ENCODE measurements around the gene HMX2.

Gene HMX2

DNA sequence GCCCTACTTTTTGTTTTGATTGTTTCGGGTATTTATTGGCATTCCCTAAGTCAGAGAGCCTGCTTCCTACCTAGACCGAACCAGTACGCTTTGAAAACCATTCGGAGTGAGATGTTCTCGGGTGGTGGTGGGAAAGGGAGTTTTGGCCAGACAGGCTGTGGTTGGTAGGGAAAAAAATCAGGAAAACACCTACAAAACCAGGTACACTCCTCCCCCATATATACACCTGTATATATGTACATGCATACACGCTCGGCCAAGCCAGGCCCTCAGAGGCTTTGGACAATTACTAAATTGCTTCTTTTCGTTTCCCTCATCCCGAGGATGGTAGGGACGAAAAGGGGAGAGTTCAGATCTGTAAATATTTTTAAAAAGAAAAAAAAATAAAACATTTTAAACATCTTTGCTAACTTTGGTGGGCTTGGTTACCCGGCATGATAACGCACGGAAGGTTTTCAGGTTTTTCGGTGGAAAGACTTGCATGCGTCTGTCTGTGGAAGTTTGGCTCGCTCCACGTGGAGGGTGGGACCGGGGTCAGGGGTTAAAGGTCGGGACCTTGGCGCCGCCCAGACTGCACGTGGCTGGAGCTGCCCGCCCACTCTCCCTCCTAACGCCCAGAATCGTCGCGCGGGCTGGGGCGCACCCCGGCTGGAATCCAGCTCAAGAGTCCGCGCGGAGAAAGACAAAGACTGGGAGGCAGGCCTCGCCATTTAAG is 2.5 kb downstream of the HMX2 start:
- peak overlapping the region; percentile 70 for H3K4me2 ChIP-seq (ENCODE audit: low read length)
- peaks cover 7% of the 10 kb centered on the region for H3K79me1 ChIP-seq (ENCODE audit: low read length)
- DNase-seq = no peak
- H3K9ac ChIP-seq (ENCODE audit: low read length) = no peak overlapping the region
- H4K12ac ChIP-seq (ENCODE audit: low read depth, low read length) = no peak overlapping the region
- no peak overlapping the region for H2BK5ac ChIP-seq (ENCODE audit: low read depth, low read length, poor library complexity)
- H3K27ac ChIP-seq (ENCODE audit: low read depth, low read length) = no peak overlapping the region
- no peak overlapping the region for H2AK5ac ChIP-seq (ENCODE audit: low read length)
- no peak overlapping the region for H3K14ac ChIP-seq (ENCODE audit: low read length)
- H3K4ac ChIP-seq (ENCODE audit: low read depth, low read length) = no peak overlapping the region
- no peak overlapping the region for H2BK120ac ChIP-seq (ENCODE audit: insufficient read depth, low read length, poor library complexity)
- H3K4me3 ChIP-seq (ENCODE audit: low read depth, low read length) = no peak overlapping the region
- peaks cover 8% of the 10 kb centered on the region for H3K79me2 ChIP-seq (ENCODE audit: control insufficient read depth, insufficient read depth, low read length, poor library complexity)
- no CpG with 5 or more reads among the region's 34 CpGs for WGBS (ENCODE audit: extremely low coverage, insufficient coverage, insufficient read length)
- H3K27me3 ChIP-seq (ENCODE audit: insufficient read depth, low read length) = peaks cover 62% of the 10 kb centered on the region
- H3K4me1 ChIP-seq (ENCODE audit: control insufficient read depth in 1 of 2, insufficient read depth in 2 of 2, low read length in 2 of 2) = peaks cover 9 to 14% of the 10 kb centered on the region in 2 experiments
- no peaks in the 10 kb centered on the region for H3K36me3 ChIP-seq (ENCODE audit: control insufficient read depth in 1 of 2, insufficient read depth in 2 of 2, low read length in 2 of 2)
- no peak overlapping the region for H2BK12ac ChIP-seq (ENCODE audit: low read length)
- no peak overlapping the region for H4K91ac ChIP-seq (ENCODE audit: low read depth, low read length)
- H3K18ac ChIP-seq (ENCODE audit: low read length) = no peak overlapping the region
- no peak overlapping the region for H3K23ac ChIP-seq (ENCODE audit: low read length)
- peak overlapping the region; percentile 52 for H2AFZ ChIP-seq (ENCODE audit: insufficient read depth, low read length, poor library complexity)
- H3K9me3 ChIP-seq (ENCODE audit: insufficient read depth, low read depth, low read length) = peaks cover 5% of the 10 kb centered on the region
- no peak overlapping the region for H4K8ac ChIP-seq (ENCODE audit: low read depth, low read length)

DNA sequence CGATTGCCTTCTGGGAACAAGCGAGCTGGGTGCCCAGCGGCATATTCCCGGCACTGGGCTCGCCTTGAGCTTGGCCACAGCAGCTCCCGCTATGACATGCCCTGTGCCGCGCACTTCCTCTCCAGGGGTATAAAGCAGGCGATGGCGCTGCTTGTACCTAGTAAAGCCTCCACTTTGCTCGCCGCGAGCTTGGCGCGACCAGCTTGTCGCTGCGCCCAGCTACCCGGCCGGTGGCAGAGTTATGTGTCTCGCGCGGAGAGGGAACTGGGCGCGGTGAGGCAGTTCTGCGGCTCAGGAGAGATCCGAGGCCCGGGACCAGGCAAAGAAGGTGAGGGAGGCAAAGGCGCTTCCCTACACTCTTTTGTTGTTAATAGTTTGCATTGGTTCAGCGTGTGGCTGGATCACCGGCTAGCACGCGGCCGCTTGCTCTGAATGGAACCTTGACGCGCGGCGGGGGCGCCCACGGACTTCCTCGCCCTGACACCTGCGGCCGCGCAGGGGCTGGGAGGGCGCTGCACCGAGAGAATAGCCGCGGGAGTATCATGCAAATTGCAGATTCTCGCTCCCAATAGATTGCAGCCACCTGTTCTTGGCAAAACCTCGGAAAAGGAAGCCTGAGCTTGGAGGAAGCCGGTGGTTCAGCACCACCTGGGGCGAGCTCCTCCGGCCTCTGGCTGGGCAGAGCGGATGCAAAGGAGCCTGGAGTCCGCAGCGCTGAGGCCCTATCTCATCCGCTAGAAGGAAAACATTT is 3.2 kb downstream of the HMX2 start:
- no peak overlapping the region for H3K14ac ChIP-seq (ENCODE audit: low read length)
- peaks cover 5% of the 10 kb centered on the region for H3K9me3 ChIP-seq (ENCODE audit: insufficient read depth, low read depth, low read length)
- no peak overlapping the region for H4K12ac ChIP-seq (ENCODE audit: low read depth, low read length)
- peaks cover 9 to 14% of the 10 kb centered on the region in 2 experiments for H3K4me1 ChIP-seq (ENCODE audit: control insufficient read depth in 1 of 2, insufficient read depth in 2 of 2, low read length in 2 of 2)
- no peak overlapping the region for H4K91ac ChIP-seq (ENCODE audit: low read depth, low read length)
- H3K4me3 ChIP-seq (ENCODE audit: low read depth, low read length) = no peak overlapping the region
- DNase-seq = no peak
- peak overlapping the region; percentile 48 for H3K4me2 ChIP-seq (ENCODE audit: low read length)
- peak overlapping the region; percentile 52 for H2AFZ ChIP-seq (ENCODE audit: insufficient read depth, low read length, poor library complexity)
- WGBS (ENCODE audit: extremely low coverage, insufficient coverage, insufficient read length) = no CpG with 5 or more reads among the region's 56 CpGs
- H3K18ac ChIP-seq (ENCODE audit: low read length) = no peak overlapping the region
- H2AK5ac ChIP-seq (ENCODE audit: low read length) = no peak overlapping the region
- H3K27me3 ChIP-seq (ENCODE audit: insufficient read depth, low read length) = peaks cover 55% of the 10 kb centered on the region
- H3K79me1 ChIP-seq (ENCODE audit: low read length) = peaks cover 7% of the 10 kb centered on the region
- no peak overlapping the region for H3K4ac ChIP-seq (ENCODE audit: low read depth, low read length)
- H4K8ac ChIP-seq (ENCODE audit: low read depth, low read length) = no peak overlapping the region
- no peaks in the 10 kb centered on the region for H3K36me3 ChIP-seq (ENCODE audit: control insufficient read depth in 1 of 2, insufficient read depth in 2 of 2, low read length in 2 of 2)
- no peak overlapping the region for H2BK5ac ChIP-seq (ENCODE audit: low read depth, low read length, poor library complexity)
- H3K9ac ChIP-seq (ENCODE audit: low read length) = no peak overlapping the region
- no peak overlapping the region for H2BK120ac ChIP-seq (ENCODE audit: insufficient read depth, low read length, poor library complexity)
- H2BK12ac ChIP-seq (ENCODE audit: low read length) = no peak overlapping the region
- H3K79me2 ChIP-seq (ENCODE audit: control insufficient read depth, insufficient read depth, low read length, poor library complexity) = peaks cover 8% of the 10 kb centered on the region
- H3K27ac ChIP-seq (ENCODE audit: low read depth, low read length) = no peak overlapping the region
- no peak overlapping the region for H3K23ac ChIP-seq (ENCODE audit: low read length)

DNA sequence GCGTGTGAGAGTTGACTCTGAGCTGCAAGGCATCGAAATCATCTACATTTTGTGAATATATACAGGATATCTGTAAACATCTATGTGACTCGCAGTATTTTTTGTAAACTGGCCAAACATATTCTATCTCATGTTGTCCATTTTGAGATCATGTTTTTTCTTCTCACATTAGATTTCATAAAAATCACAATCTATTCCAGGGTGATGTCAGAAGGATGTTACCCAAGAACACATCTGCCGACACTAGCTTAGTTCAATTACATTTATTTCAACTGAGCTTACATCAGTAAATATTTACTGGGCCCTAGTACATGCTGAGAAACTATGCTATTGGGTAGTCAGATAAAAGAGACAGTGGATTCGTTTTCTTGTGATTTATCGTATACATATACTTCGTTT is 3.8 kb downstream of the HMX2 start:
- Histone ChIP-seq H3K4me3 (ENCODE audit: low read depth, low read length) (no peak overlapping the region), H3K9me3 (ENCODE audit: insufficient read depth, low read depth, low read length) (peaks cover 4% of the 10 kb centered on the region), H3K4ac (ENCODE audit: low read depth, low read length) (no peak overlapping the region), H3K27ac (ENCODE audit: low read depth, low read length) (no peak overlapping the region), H3K36me3 (ENCODE audit: control insufficient read depth in 1 of 2, insufficient read depth in 2 of 2, low read length in 2 of 2) (peaks cover 2% of the 10 kb centered on the region in 2 experiments), H2AK5ac (ENCODE audit: low read length) (no peak overlapping the region), H4K8ac (ENCODE audit: low read depth, low read length) (no peak overlapping the region), H3K4me2 (ENCODE audit: low read length) (no peak overlapping the region), H4K12ac (ENCODE audit: low read depth, low read length) (no peak overlapping the region), H3K9ac (ENCODE audit: low read length) (no peak overlapping the region), H3K79me2 (ENCODE audit: control insufficient read depth, insufficient read depth, low read length, poor library complexity) (peaks cover 8% of the 10 kb centered on the region), H3K23ac (ENCODE audit: low read length) (no peak overlapping the region), H2BK120ac (ENCODE audit: insufficient read depth, low read length, poor library complexity) (no peak overlapping the region), H3K18ac (ENCODE audit: low read length) (no peak overlapping the region), H2BK5ac (ENCODE audit: low read depth, low read length, poor library complexity) (no peak overlapping the region), H3K4me1 (ENCODE audit: control insufficient read depth in 1 of 2, insufficient read depth in 2 of 2, low read length in 2 of 2) (peaks cover 9 to 14% of the 10 kb centered on the region in 2 experiments), H3K14ac (ENCODE audit: low read length) (no peak overlapping the region), H3K27me3 (ENCODE audit: insufficient read depth, low read length) (peaks cover 49% of the 10 kb centered on the region), H3K79me1 (ENCODE audit: low read length) (peaks cover 7% of the 10 kb centered on the region), H2AFZ (ENCODE audit: insufficient read depth, low read length, poor library complexity) (no peak overlapping the region), H4K91ac (ENCODE audit: low read depth, low read length) (no peak overlapping the region), H2BK12ac (ENCODE audit: low read length) (no peak overlapping the region)
- no CpG with 5 or more reads among the region's 7 CpGs for WGBS (ENCODE audit: extremely low coverage, insufficient coverage, insufficient read length)
- DNase-seq = no peak

DNA sequence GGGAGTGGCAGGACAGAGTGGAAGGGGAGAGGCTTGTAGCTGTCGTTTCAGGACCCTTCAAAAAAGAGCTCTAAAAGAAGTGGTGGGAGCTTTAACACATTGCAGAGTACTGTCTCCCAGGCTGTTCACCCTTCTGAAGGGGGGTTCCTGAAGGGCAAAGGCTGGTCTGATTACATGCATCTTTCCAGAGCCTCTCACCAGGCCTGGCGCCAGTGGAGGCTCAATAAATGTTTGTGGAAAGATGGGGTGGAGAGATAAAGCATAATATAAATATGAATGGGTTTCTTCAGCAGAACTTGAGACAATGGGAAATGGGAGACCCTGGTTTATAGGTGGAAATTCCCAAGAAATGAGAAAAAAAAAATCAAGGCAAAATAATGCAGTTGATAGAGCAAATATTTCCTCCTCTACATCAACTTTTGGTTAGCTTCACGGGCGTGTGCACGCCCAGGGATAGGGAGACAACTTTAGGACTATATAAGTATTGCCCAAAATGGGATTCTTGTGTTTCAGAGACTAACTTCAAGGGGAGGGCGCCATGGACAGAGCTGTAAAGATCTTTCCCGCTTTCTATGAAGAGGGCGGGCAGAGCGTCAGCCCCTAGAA is 5.7 kb downstream of the HMX2 start:
- Histone ChIP-seq H3K36me3 (ENCODE audit: control insufficient read depth in 1 of 2, insufficient read depth in 2 of 2, low read length in 2 of 2) (peaks cover 4 to 8% of the 10 kb centered on the region in 2 experiments), H3K9ac (ENCODE audit: low read length) (no peak overlapping the region), H3K79me1 (ENCODE audit: low read length) (peaks cover 7% of the 10 kb centered on the region), H3K14ac (ENCODE audit: low read length) (no peak overlapping the region), H4K91ac (ENCODE audit: low read depth, low read length) (no peak overlapping the region), H2AFZ (ENCODE audit: insufficient read depth, low read length, poor library complexity) (no peak overlapping the region), H3K27ac (ENCODE audit: low read depth, low read length) (no peak overlapping the region), H4K12ac (ENCODE audit: low read depth, low read length) (no peak overlapping the region), H4K8ac (ENCODE audit: low read depth, low read length) (peak overlapping the region; percentile 17), H3K9me3 (ENCODE audit: insufficient read depth, low read depth, low read length) (peaks cover 3% of the 10 kb centered on the region), H3K27me3 (ENCODE audit: insufficient read depth, low read length) (peaks cover 31% of the 10 kb centered on the region), H3K4me2 (ENCODE audit: low read length) (no peak overlapping the region), H2AK5ac (ENCODE audit: low read length) (no peak overlapping the region), H3K79me2 (ENCODE audit: control insufficient read depth, insufficient read depth, low read length, poor library complexity) (peaks cover 8% of the 10 kb centered on the region), H3K4ac (ENCODE audit: low read depth, low read length) (no peak overlapping the region), H2BK5ac (ENCODE audit: low read depth, low read length, poor library complexity) (no peak overlapping the region), H3K23ac (ENCODE audit: low read length) (no peak overlapping the region), H2BK12ac (ENCODE audit: low read length) (no peak overlapping the region), H3K4me3 (ENCODE audit: low read depth, low read length) (no peak overlapping the region), H3K4me1 (ENCODE audit: control insufficient read depth in 1 of 2, insufficient read depth in 2 of 2, low read length in 2 of 2) (peaks cover 9 to 10% of the 10 kb centered on the region in 2 experiments), H3K18ac (ENCODE audit: low read length) (no peak overlapping the region), H2BK120ac (ENCODE audit: insufficient read depth, low read length, poor library complexity) (no peak overlapping the region)
- no peak for DNase-seq
- WGBS (ENCODE audit: extremely low coverage, insufficient coverage, insufficient read length) = no CpG with 5 or more reads among the region's 9 CpGs
